Measurements from ENCODE around the gene ZNF525.
"Not testable (repeated sequence)": the region's sequence is repeated elsewhere in the genome, so short reads cannot be mapped to it uniquely, and the experiment has no call there.

DNA sequence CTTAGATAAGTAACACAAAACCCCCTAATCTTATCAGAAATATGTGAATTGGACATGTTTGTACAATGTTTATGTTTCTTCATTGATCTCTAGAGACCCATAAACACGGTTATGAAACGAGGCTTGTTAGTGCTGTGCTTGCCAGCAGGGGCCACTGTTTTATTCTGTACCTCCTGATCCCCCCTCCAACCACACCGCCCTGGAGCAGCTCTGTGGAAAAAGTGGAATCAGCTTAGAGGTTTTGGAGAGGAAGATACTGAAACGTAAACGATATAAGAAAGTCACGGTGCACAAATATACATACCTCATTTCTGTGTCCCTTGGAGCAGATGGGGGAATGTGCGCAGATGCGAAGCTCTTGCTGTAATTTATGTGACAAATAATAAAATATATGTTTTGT, 58.2 kb downstream of the ZNF525 start:
- TF ChIP-seq, protein P1, sequence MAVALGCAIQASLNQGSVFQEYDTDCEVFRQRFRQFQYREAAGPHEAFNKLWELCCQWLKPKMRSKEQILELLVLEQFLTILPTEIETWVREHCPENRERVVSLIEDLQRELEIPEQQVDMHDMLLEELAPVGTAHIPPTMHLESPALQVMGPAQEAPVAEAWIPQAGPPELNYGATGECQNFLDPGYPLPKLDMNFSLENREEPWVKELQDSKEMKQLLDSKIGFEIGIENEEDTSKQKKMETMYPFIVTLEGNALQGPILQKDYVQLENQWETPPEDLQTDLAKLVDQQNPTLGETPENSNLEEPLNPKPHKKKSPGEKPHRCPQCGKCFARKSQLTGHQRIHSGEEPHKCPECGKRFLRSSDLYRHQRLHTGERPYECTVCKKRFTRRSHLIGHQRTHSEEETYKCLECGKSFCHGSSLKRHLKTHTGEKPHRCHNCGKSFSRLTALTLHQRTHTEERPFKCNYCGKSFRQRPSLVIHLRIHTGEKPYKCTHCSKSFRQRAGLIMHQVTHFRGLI (CRISPR knock-in tag; IDR thresholded peaks at IDR 0.05) = not testable (repeated sequence)
- not testable (repeated sequence) for TF ChIP-seq HCFC1 (IDR thresholded peaks at IDR 0.05; ENCODE audit: low read depth, low read length); CREB1 (IDR thresholded peaks at IDR 0.05); CREB1 (CRISPR knock-in tag; IDR thresholded peaks at IDR 0.05); ZBTB1 (CRISPR knock-in tag; IDR thresholded peaks at IDR 0.05; ENCODE audit: borderline replicate concordance, low read depth); POLR2AphosphoS5 (IDR thresholded peaks at IDR 0.05; ENCODE audit: control insufficient read depth, insufficient read depth, low read depth, low read length); PML (IDR thresholded peaks at IDR 0.05; ENCODE audit: low read length); POU5F1 (IDR thresholded peaks at IDR 0.05; ENCODE audit: borderline replicate concordance, low read depth, low read length, partially characterized antibody); RCOR1 (IDR thresholded peaks at IDR 0.05; ENCODE audit: borderline replicate concordance in 1 of 2, low read depth in 2 of 2, low read length in 2 of 2)
- TF ChIP-seq, protein P2, sequence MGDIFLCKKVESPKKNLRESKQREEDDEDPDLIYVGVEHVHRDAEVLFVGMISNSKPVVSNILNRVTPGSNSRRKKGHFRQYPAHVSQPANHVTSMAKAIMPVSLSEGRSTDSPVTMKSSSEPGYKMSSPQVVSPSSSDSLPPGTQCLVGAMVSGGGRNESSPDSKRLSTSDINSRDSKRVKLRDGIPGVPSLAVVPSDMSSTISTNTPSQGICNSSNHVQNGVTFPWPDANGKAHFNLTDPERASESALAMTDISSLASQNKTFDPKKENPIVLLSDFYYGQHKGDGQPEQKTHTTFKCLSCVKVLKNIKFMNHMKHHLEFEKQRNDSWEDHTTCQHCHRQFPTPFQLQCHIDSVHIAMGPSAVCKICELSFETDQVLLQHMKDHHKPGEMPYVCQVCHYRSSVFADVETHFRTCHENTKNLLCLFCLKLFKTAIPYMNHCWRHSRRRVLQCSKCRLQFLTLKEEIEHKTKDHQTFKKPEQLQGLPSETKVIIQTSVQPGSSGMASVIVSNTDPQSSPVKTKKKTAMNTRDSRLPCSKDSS (IDR thresholded peaks at IDR 0.05; ENCODE audit: low read depth, partially characterized antibody) = not testable (repeated sequence)
- TF ChIP-seq, protein P3, sequence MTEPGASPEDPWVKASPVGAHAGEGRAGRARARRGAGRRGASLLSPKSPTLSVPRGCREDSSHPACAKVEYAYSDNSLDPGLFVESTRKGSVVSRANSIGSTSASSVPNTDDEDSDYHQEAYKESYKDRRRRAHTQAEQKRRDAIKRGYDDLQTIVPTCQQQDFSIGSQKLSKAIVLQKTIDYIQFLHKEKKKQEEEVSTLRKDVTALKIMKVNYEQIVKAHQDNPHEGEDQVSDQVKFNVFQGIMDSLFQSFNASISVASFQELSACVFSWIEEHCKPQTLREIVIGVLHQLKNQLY (CRISPR knock-in tag; conservative IDR thresholded peaks at IDR 0.05) = not testable (repeated sequence)

All from K562 (cell line).